H1 (cell line): ENCODE data around the gene GXYLT2. TPM values are rescaled to one million over a fixed set of nuclear protein-coding genes. Genes with fewer than 3 reads are reported as not detected.

Experiments used
- CTCF ChIA-PET: fragments of 300-600 bp; sonication (Branson Sonifier 250); formaldehyde crosslinking; loops from one replicate; lab custom pipeline; 2021; ENCODE audit not compliant: partially characterized antibody; lab: Charles Lee
- POLR2A ChIA-PET: fragments of 300-600 bp; sonication (Branson Sonifier 250); formaldehyde crosslinking; loops from one replicate; lab custom pipeline; 2021; ENCODE audit warnings: inconsistent platforms; ENCODE audit not compliant: partially characterized antibody; lab: Charles Lee
- DNase-seq, 2 experiments: peaks; one replicate each; pipeline versions ENCODE4 v3.0.0 to v3.0.0-alpha.2; 2010 to 2022; ENCODE audit warnings: low spot score in 2 of 2, low read depth in 1 of 2, mixed read lengths in 1 of 2
- FAIRE-seq: peaks from 2 replicates; lab custom pipeline; 2011; peaks lifted over from hg19 to GRCh38; lab: Jason Lieb, UNC
- H2AFZ ChIP-seq: 2 replicates; pipeline ENCODE4 v1.8.1; 2012; ENCODE audit warnings: low read length, inconsistent platforms
- H2AK5ac ChIP-seq: 2 replicates; pipeline ENCODE4 v1.6.1; 2013; ENCODE audit warnings: low read depth, low read length
- H2BK120ac ChIP-seq: replicated peaks from 2 replicates; pipeline ENCODE3; 2013; ENCODE audit warnings: low read depth, low read length, inconsistent platforms
- H2BK12ac ChIP-seq: 2 replicates; pipeline ENCODE4 v1.6.1; 2013; ENCODE audit warnings: low read depth, low read length
- H2BK15ac ChIP-seq: 2 replicates; pipeline ENCODE4 v1.6.1; 2013; ENCODE audit warnings: low read length
- H2BK20ac ChIP-seq: 2 replicates; pipeline ENCODE4 v1.6.1; 2013; ENCODE audit warnings: low read length
- H2BK5ac ChIP-seq: 2 replicates; pipeline ENCODE4 v1.6.1; 2013; ENCODE audit warnings: low read depth, low read length
- H3K14ac ChIP-seq: 2 replicates; pipeline ENCODE4 v1.6.1; 2013; ENCODE audit warnings: inconsistent platforms; ENCODE audit not compliant: insufficient read length
- H3K18ac ChIP-seq: 2 replicates; pipeline ENCODE4 v1.6.1; 2013; ENCODE audit warnings: low read length; ENCODE audit errors: extremely low read depth
- H3K23ac ChIP-seq: 2 replicates; pipeline ENCODE4 v1.6.1; 2013; ENCODE audit warnings: inconsistent platforms; ENCODE audit not compliant: insufficient read length
- H3K23me2 ChIP-seq: 2 replicates; pipeline ENCODE4 v1.6.1; 2013; ENCODE audit warnings: low read depth, low read length
- H3K27ac ChIP-seq: 2 replicates; pipeline ENCODE4 v1.6.1; 2011; ENCODE audit warnings: low read depth, low read length, inconsistent platforms
- H3K27me3 ChIP-seq, 4 experiments: replicated peaks in 1 of 4; 1 replicate in 1 of 4; 2 replicates in 3 of 4; pipeline versions ENCODE4 v1.6.1 to v1.8.1; 2011 to 2013; ENCODE audit warnings: low read length in 3 of 4, mild to moderate bottlenecking in 3 of 4, inconsistent platforms in 2 of 4, mixed read lengths in 2 of 4, moderate library complexity in 1 of 4; ENCODE audit not compliant: control insufficient read depth in 3 of 4, insufficient read depth in 3 of 4; ENCODE audit errors: extremely low read depth in 1 of 4
- H3K36me3 ChIP-seq, 4 experiments: 2 replicates each; pipeline versions ENCODE4 v1.6.1 to v1.8.1; 2011 to 2013; ENCODE audit warnings: mild to moderate bottlenecking in 4 of 4, low read length in 3 of 4, moderate library complexity in 2 of 4, control low read depth in 1 of 4, inconsistent platforms in 1 of 4; ENCODE audit not compliant: insufficient read depth in 4 of 4, control insufficient read depth in 2 of 4
- H3K4ac ChIP-seq: replicated peaks from 2 replicates; pipeline ENCODE3; 2013; ENCODE audit warnings: low read length, low read depth, mixed read lengths, inconsistent platforms; ENCODE audit not compliant: insufficient read length
- H3K4me1 ChIP-seq, 4 experiments: replicated peaks in 1 of 4; 1 replicate in 1 of 4; 2 replicates in 3 of 4; pipeline versions ENCODE4 v1.6.1 to v1.8.1; 2011 to 2013; ENCODE audit warnings: low read length in 3 of 4, inconsistent platforms in 2 of 4, mixed read lengths in 1 of 4; ENCODE audit not compliant: insufficient read depth in 4 of 4, control insufficient read depth in 3 of 4
- H3K4me2 ChIP-seq, 2 experiments: 2 replicates each; pipeline versions ENCODE4 v1.6.1 to v1.8.1; 2011 to 2013; ENCODE audit warnings: low read depth in 2 of 2, low read length in 2 of 2, control low read depth in 1 of 2, inconsistent platforms in 1 of 2, mild to moderate bottlenecking in 1 of 2; ENCODE audit not compliant: insufficient read depth in 1 of 2
- H3K4me3 ChIP-seq, 4 experiments: fragments of 200-600, 300-600 bp in 1 of 4; sonication (generic), shearing (Covaris generic), sonication (Bioruptor Twin) in 1 of 4; 2 replicates each; pipeline versions ENCODE4 v1.5.1 to v1.8.1; 2011 to 2016; ENCODE audit warnings: low read length in 4 of 4, low read depth in 3 of 4, control low read depth in 2 of 4, inconsistent platforms in 2 of 4, mild to moderate bottlenecking in 2 of 4, mixed read lengths in 1 of 4, moderate library complexity in 1 of 4; ENCODE audit not compliant: insufficient read depth in 2 of 4; ENCODE audit errors: extremely low read depth in 1 of 4
- H3K56ac ChIP-seq: replicated peaks from 2 replicates; pipeline ENCODE3; 2013; ENCODE audit warnings: low read depth, mild to moderate bottlenecking, mixed read lengths, low read length, inconsistent platforms; ENCODE audit not compliant: insufficient read length
- H3K79me1 ChIP-seq: 2 replicates; pipeline ENCODE4 v1.6.1; 2013; ENCODE audit warnings: low read depth, low read length, control low read depth
- H3K79me2 ChIP-seq, 2 experiments: 2 replicates each; pipeline versions ENCODE4 v1.6.1 to v1.8.1; 2012 to 2013; ENCODE audit warnings: low read length in 2 of 2, mild to moderate bottlenecking in 2 of 2, inconsistent platforms in 1 of 2; ENCODE audit not compliant: insufficient read depth in 2 of 2, control insufficient read depth in 1 of 2
- H3K9ac ChIP-seq, 4 experiments: replicated peaks in 1 of 4; 1 replicate in 1 of 4; 2 replicates in 3 of 4; pipeline versions ENCODE4 v1.6.1 to v1.8.1; 2011 to 2013; ENCODE audit warnings: low read depth in 3 of 4, low read length in 3 of 4, control low read depth in 2 of 4, mild to moderate bottlenecking in 2 of 4, moderate library complexity in 2 of 4, inconsistent platforms in 1 of 4; ENCODE audit errors: extremely low read depth in 1 of 4
- H3K9me3 ChIP-seq, 2 experiments: 2 replicates each; pipeline versions ENCODE4 v1.6.1 to v1.8.1; 2012 to 2013; ENCODE audit warnings: mild to moderate bottlenecking in 2 of 2, moderate library complexity in 2 of 2, control low read depth in 1 of 2, inconsistent platforms in 1 of 2, low read depth in 1 of 2, low read length in 1 of 2, mixed read lengths in 1 of 2; ENCODE audit not compliant: insufficient read depth in 2 of 2
- H4K20me1 ChIP-seq, 2 experiments: replicated peaks in 1 of 2; 2 replicates each; pipeline versions ENCODE3 to v1.8.1; 2011 to 2013; ENCODE audit warnings: inconsistent platforms in 2 of 2, low read length in 2 of 2, mild to moderate bottlenecking in 1 of 2; ENCODE audit not compliant: insufficient read depth in 2 of 2, control insufficient read depth in 1 of 2
- H4K5ac ChIP-seq: 2 replicates; pipeline ENCODE4 v1.6.1; 2013; ENCODE audit warnings: low read length, low read depth, mixed read lengths, inconsistent platforms; ENCODE audit not compliant: insufficient read length
- H4K8ac ChIP-seq: 2 replicates; pipeline ENCODE4 v1.8.0; 2013; ENCODE audit warnings: mild to moderate bottlenecking, moderate library complexity, low read length, inconsistent platforms; ENCODE audit not compliant: insufficient read depth; ENCODE audit errors: extremely low read depth
- H4K91ac ChIP-seq: replicated peaks from 2 replicates; pipeline ENCODE3; 2013; ENCODE audit warnings: low read length, mixed read lengths, inconsistent platforms; ENCODE audit not compliant: insufficient read length
- BCL11A ChIP-seq, 2 experiments: IDR thresholded peaks; one replicate each; pipeline ENCODE4 v1.6.1; 2011; ENCODE audit warnings: low read depth in 2 of 2, low read length in 2 of 2, mild to moderate bottlenecking in 2 of 2
- EP300 ChIP-seq, 2 experiments: IDR thresholded peaks; 1 replicate in 1 of 2; 2 replicates in 1 of 2; pipeline ENCODE4 v1.6.1; 2011 to 2012; ENCODE audit warnings: low read depth in 2 of 2, low read length in 2 of 2, mild to moderate bottlenecking in 2 of 2, borderline replicate concordance in 1 of 2, inconsistent platforms in 1 of 2, moderate library complexity in 1 of 2
- WGBS, 2 experiments: shearing (Covaris generic) in 1 of 2; methylation state at CpG; one replicate each; pipeline versions ENCODE4 v1.1.6 to v1.1.7; 2013 to 2015; ENCODE audit warnings: low lambda C conversion rate in 2 of 2, mixed read lengths in 2 of 2, inconsistent platforms in 1 of 2, low coverage in 1 of 2, missing lambda C conversion rate in 1 of 2; ENCODE audit not compliant: insufficient replicate concordance in 2 of 2, insufficient coverage in 1 of 2, insufficient read length in 1 of 2; ENCODE audit errors: extremely low coverage in 1 of 2, missing lambda C conversion rate in 1 of 2; 5-methylcytosine and 5-hydroxymethylcytosine counted together
- polyA plus RNA-seq, 7 experiments: library from polyadenylated mRNA; depleted of rRNA in 3 of 7; stranded (reverse) in 5 of 7; unstranded in 2 of 7; fragments of >200 nt in 5 of 7; fragments of 200-250 nt in 2 of 7; gene quantifications; 1 replicate in 5 of 7; 2 replicates in 1 of 7; 4 replicates in 1 of 7; pipeline versions ENCODE4 v1.2.1 to v1.2.3, GENCODE V29; 2011 to 2013; ENCODE audit warnings: missing spikeins in 2 of 7, mixed read lengths in 2 of 7
- total RNA-seq: library from RNA; stranded (reverse); fragmentation: NEBNext Ultra II Directional; extraction: Animal tissue kit (Norgen Biotek cat#: 25700); gene quantifications from 2 replicates; pipeline ENCODE4 v1.2.1, GENCODE V29; 2021

Gene GXYLT2
- total and polyA plus RNA-seq, 2 of the 8 experiments (the other 6 are each of a cell fraction or from before 2014, with no cell fraction given): 1.8 to 5.6 TPM

- Histone ChIP-seq H3K79me1 (no peaks in the 10 kb centered on the region), H2AK5ac (no peak overlapping the region), H3K79me2 (no peaks in the 10 kb centered on the region), H3K9me3 (no peaks in the 10 kb centered on the region), H3K23me2 (no peaks in the 10 kb centered on the region), H4K20me1 (no peaks in the 10 kb centered on the region), H3K18ac (no peak overlapping the region), H3K4me2 (no peak overlapping the region), H4K5ac (no peak overlapping the region), H3K14ac (no peak overlapping the region), H4K91ac (no peak overlapping the region), H3K4me1 (peaks cover 0 to 2% (median 0%) of the 10 kb centered on the region in 4 experiments; a peak in 1 of 7 replicates), H2AFZ (no peak overlapping the region), H3K36me3 (no peaks in the 10 kb centered on the region), H3K56ac (no peak overlapping the region), H2BK15ac (no peak overlapping the region), H3K9ac (no peak overlapping the region), H3K23ac (no peak overlapping the region), H2BK12ac (no peak overlapping the region), H2BK5ac (no peak overlapping the region), H3K27ac (no peak overlapping the region), H3K4ac (no peak overlapping the region), H4K8ac (no peak overlapping the region), H2BK120ac (no peak overlapping the region), H3K4me3 (no peak overlapping the region), H2BK20ac (no peak overlapping the region), H3K27me3 (no peaks in the 10 kb centered on the region)
- CTCF ChIA-PET: interaction anchor here (0.5 to 2.6 kb wide), 3 partner anchors 11 to 12 kb away, joined by 3 to 7 read pairs (median 3); no protein-coding TSS in a partner anchor
- POLR2A ChIA-PET: no interaction called here
- FAIRE-seq (no peak), DNase-seq (no peak)
- 86% methylated on average over 2 of the region's 2 CpGs; no CpG with 5 or more reads in 1 of the 2 experiments for WGBS, 2 experiments
- TF ChIP-seq EP300 (IDR thresholded peaks at IDR 0.05; ENCODE audit: borderline replicate concordance in 1 of 2, low read depth in 2 of 2, low read length in 2 of 2): no peak
- TF ChIP-seq BCL11A (IDR thresholded peaks at IDR 0.05; ENCODE audit: low read depth in 2 of 2, low read length in 2 of 2): no peak
Observed at GRCh38 chr3:72904163-72904562, 16.3 kb downstream of the GXYLT2 start.
